NCI-H82 (cell line): ENCODE results near the gene PPM1H.
"Not testable (repeated sequence)": the region's sequence is repeated elsewhere in the genome, so short reads cannot be mapped to it uniquely, and the experiment has no call there.

Source experiments
- DNase-seq: peaks from one replicate; lab custom pipeline; 2025; lab: John Stamatoyannopoulos, UW

PPM1H gene

DNA sequence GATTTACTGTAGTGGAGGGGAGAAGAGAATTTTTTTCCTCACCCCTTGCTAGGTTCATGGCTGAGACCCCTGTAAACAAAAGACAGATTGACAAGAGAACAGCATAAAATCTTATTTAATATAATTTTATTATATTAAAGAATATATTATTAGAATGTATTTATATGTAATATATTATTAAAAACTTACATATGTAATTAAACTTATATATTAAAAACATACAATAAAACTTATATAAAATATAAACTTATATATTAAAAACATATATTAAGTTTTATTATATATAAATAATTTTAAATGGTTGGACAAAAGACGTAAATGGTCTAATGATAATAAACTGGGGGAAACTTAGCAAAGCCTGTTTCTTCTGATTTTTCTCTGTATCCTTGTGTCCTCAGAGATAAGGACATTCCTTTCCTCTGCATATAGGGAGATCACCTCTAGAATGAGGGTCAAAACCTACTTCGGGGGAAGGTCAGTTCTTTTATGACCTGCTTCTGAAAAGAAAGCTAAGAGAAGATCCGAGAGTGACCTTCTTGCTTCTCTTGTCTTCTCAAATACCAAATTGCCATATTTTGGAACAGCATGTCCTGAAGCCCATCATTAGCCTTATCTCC, 8.9 kb upstream of the PPM1H start:
- DNase-seq, result no peak

DNA sequence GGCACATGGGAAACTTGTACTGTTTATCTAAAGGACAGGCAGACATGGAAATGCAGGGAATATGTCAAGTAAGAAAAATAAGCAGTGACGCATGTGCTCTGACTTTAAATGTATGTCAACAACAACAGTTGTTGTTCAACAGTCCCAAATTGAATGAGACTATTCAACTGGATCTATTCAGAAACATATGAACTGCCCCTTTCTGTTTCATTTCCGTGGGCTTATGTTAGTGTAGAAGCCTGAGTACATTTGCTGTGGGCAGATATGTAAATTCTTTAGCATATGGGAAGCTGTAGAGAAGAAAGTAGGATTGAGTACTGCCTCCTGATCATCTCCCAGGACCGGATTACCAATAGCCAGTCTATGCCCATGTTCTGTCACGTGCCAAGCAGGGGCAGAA, 7.4 kb upstream of the PPM1H start:
- not testable (repeated sequence) for DNase-seq

DNA sequence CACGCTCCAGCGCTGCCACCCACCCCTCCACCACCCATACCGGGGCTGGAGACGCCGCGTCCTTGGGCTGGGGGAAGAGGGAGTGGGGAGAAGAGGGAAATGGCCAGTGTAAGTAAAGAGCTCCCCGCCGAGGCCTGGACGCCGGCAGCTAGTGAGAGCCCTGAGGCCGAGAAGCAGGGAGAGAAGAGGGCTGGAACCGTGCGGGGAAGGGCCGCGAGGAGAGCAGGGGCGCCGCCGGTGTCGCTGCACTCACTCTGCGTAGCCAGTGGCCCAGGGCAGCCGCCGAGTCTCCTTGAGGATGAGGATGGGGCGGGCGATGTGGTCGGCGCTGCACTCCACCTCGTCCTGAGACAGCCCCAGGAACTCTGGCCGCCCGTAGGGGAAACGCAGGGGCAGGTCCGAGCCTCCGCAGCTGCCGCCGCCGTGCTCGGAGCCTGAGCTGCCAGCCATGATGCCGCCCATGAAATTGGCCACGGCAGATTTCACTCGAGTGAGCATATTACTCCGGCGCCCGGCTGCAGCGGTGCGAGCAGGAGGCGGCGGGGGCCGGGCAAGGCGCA, 631 bp downstream of the PPM1H start:
- DNase-seq, result peak; percentile 49

DNA sequence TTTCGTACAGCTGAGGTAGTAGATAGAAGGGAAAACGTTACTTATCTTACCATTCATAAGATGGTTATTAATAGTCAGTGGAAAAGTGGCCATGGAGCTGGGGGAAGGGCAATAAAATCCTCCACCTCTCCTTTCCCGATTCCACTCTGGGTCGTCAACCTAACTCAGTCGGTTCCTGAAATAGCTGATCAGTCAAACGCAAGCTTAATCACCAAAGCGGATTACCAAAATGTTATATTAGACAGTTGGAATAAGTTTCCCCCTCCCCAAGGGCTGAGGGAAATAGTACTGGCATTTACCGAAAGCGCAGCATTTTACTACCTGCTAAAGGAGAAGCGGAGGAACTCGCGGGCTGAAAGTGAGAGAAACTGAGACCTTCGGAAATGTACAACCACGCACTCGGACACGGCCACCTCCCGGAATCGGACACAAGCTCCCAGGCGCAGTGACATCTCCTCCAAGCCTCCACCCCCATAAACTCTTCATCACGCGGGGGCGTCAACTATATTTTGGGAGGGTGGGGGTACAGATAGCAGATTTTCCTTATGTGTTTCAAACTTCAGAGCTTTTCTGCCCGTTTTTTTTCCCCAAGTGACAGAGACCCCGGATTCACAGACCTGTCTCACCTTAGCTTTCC, 1.2 kb downstream of the PPM1H start:
- DNase-seq, result peak; percentile 19

DNA sequence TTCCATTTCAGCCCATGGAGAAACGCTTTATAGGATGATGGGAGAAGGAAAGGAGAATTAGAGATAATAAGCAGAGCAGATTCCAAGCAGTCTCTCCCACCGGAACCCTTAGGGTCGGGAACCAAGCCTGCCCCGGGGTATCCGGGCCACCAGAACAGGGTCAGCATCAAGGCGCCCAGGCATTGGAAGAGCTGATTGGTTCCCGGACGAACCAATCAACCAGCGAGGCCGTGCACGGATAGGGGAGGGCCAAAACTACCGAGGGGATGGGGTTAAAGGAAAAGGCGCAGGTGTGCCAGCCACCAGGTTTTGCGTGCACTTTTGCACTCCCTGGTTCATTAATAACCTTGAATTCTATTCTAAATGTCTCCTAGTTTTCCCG, 1.7 kb downstream of the PPM1H start:
- DNase-seq, result no peak

DNA sequence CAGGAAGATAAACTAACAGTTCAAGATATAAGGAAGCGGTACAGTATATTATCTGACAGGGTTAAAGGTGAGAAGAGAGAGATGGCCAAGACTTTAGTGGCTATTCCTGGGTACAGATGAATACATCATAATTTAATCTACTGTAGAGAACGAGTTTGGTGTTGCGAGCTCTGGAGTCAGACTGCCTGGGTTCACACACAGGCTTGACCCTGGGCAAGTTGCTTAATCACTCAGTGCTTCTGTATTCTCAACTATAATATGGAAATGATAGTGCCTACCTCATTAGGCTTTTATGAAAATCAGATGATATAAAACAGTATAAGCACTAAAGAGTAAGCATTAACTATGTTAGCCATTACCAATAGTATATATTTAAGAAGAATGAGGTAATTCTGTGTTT, 3.5 kb downstream of the PPM1H start:
- DNase-seq, result no peak

DNA sequence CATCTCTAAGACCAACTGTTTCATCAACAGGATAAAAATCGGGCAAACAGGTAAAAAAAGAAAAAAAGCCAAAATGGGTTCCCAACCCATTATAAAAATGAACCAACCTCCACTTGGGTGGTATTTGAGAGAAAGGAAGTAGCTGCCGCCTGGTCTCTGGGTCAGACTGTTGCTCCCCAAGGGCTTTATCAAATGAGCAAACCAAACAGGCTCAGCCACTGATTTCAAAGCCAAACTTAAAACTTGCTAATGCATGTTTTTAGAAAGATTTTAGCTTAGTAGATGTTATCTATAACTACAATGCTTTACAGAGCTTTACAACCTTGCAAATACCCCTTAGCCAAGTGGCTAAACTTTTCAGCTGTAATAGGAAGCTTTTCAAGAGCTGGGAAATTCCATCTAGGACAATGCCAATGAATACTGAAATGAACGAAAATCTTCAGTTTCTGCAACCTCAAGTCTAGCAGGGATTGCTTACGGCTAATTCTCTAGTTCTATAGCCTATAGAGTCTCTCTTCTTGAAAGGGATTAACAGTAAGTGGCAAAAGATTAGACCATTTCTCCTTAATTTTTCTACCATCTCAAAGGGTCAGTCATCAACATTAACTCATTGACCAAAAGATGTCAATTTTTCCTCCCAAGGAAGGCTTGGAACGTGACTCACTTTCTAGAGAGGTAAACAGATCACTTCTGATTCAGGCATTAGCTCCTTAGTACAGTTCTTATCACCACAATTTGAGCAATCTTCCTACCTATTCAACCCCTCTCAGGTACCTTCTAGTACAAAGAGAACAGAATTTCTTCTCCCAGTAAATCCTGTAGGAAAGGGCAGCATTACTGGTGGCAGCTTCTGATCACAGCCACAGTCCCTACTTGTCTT, 4.2 kb downstream of the PPM1H start:
- no peak for DNase-seq

DNA sequence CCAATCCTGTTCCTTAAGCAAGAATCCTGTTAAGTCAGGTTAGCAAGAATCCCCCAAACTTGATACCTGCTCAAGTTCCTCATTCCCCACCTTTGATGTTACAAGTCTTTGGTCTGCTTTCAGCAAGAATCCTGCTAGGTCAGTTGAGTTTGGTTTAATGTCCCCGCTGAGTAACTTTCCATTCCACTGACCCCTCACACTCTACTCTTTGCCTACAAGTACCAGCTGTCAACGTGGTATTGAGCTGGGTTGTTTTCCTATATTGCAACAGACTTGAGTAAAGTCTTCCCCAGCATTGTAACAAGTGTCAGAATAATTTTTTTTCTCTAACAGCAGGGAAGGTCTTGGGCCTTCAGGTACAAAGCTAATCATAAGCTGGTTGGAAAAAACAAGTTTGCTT, 6.3 kb downstream of the PPM1H start:
- DNase-seq, result no peak

DNA sequence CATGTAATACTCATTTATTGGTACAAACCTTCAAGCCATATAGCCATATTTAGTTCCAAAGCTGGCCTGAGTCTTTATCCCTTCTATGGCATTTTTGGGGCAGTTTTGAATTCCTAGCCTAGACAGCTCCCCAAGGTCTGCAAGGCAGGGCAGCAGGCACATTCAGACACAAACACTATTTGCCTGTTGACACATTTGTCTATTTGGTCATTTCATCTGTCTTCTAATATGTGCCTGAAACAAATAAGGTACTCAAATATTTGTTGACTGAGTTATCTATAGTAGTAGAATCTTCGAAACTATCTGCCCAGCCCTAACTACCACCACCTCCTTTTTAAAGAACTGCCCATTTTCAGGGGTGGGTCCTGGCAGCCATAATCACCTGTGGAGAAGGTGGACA, 9.3 kb downstream of the PPM1H start:
- no peak for DNase-seq

DNA sequence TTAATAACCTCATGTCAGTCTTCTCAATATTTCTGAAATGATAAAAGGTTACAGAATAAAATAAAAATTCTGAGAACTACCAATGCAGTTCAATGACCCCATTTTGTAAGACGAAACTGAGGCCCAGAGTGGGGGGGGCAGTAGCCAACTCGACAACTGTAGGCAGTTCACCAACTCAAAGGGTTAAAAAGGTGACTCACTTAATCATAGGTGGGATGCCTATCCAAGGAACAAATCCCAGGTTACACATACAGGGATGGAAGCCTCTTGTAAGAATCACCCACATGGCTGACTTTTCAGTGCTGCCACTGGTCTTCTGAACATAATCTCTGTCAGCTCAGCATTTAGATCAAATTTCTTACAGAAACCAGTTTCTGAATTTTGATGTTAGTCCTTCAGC, 10.9 kb downstream of the PPM1H start:
- DNase-seq, result no peak

DNA sequence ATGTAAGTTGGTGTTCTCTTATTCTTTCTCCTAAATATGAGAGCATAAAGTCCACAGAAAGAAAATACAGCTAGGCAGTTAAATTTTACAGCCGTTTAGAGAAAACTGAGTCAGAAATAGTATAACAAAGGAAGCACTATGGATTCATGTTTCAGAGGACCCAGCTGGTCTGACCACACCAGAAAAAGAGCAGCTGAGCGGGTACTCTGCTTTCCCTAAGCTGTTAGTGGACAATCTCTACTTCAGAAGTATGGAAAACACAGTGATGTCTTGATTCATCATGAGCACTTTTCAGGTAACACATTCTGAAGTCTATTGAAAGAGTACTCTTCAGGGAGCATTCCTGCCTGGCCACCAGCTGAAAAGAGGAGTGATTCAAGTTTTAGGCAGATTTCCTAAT, 12.4 kb downstream of the PPM1H start:
- DNase-seq, result no peak

DNA sequence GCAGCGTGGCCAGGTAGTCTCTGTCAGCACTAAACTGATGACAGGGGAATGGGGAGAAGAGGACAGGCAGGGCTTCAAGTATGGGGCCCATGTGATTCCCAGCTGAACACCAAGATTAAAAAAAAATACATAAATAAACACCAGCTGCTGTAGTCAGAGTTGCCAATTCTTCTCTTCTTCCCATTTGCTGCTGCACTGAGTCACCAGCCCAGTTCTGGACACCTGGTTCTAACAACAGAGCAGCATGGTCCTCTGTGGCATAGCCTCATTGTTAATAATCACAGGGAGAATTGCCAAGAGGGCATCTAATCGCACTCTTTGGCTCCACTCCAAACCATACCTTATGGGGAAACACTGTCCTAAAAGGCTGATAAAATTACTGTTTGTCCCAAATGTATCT, 15.1 kb downstream of the PPM1H start:
- no peak for DNase-seq

DNA sequence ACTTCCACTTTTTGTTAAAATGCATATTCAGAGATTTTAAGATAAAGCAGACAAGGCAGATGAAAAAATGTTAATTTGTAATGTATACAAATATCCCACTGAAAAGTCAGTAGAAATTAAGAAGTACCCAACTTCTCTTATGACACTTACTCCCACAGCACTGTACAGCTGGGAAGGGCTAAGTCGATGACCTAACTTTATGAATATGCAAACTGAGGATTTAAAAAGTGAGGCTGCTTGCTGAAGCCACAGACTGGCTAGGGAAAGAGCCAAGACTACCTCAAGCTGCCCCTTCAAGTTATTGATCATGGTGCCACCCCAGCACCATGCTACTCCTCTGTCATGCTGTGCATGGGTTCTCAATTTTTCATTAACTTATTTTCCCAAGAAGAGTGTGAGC, 17.0 kb downstream of the PPM1H start:
- no peak for DNase-seq

DNA sequence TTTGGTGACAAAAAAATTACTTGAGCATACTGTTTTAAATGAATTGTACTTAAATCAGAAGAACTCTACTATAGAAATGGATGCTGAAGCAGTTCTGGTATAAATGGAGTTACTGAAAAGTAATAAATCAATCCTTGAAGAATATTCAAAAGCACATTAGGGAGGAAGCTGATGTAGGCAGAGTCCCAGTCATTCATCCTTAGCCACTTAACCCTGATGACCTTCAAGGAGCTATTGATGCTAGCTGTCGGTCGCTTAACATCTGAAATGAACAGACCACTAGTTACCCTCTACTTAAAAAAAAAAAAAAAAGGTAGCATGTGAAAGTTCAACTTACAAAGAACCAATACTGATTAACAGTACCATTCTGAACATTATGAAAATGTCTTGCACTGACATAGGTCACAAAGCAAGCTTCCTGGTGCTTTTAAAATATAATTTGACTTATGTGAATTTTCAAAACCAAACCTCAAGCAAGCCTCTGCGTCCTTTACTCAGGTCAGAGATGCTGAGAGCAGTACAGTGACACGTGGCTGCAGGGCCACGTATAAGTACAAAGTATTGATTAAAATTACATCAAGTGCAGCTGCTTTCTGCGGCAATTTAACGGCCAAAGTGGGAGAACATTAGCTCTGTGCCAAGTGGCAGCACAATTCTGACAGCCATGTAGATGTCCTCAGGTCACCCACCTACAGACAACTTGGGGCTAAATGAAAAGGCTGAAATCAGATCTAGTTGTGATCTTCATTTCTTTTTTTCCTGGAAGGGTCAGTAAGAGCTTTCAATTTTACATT, 18.1 kb downstream of the PPM1H start:
- DNase-seq, result no peak

DNA sequence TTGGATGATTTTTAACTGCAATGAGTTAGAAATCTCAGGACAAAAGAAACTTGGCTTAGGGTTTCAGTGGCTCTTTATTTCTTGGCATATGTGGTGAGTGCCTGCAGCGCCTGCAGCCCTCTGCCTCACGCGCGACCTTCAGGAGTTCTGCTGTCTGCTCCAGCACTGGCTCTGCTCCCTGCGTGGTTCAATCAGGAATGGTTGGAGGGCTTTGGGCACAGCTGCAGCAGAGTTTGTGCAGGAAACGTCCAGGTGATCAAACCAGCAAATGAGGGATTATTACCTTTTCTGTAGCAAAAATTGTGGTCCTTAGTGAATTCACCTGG, 19.8 kb downstream of the PPM1H start:
- no peak for DNase-seq

DNA sequence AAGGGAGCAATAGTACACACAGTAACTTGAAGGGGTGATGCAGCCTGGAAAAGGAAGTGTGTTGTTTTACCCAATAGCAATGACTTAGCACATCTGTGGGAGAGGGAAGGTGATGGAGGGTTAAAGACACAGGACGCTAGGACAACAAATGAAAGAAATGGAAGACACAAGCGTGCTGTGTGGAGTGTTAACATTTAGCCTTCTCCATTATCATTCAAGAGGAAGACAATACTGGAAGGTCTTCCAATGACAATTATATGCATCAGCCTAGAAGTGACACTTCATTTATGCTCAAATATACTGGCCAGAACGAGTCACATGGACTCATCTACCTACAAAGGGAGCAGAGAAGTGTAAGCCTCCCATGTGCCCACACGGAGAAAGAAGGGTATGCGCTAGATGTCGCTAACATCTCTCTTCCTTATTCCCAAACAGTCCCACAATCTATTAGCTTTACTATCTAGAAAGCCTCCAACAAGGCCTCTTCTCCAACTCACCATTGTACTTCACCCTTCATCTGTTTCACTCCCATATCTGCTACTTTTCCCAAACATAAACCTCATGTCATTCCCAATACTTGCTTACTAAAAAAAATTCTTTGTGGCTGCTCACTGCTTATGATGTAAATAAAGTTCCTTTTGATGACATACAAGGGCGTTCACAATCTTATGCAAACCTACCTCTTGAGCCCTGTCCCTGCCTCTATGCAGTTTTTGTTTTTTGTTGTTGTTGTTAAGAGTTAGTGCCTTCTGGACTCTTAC, 20.3 kb downstream of the PPM1H start:
- DNase-seq, result no peak

DNA sequence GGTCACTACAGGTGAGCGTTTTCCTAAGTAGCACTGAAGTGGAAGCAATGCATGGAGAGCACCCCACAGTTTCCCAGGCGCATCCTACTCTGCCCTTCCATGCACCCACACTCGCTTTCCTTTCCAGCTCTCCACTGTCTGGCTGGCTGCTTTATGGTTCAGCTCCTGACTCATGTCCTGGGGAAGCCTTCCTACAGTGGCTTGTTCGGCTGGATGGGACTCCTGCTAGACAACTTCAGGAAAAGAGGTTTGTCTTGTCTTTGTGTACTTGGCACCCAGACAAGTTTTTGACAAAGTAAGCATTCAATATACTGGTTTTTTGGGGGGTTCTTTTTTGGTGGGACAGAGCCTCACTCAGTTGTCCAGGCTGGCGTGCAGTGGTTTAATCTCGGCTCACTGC, 21.6 kb downstream of the PPM1H start:
- DNase-seq, result no peak

DNA sequence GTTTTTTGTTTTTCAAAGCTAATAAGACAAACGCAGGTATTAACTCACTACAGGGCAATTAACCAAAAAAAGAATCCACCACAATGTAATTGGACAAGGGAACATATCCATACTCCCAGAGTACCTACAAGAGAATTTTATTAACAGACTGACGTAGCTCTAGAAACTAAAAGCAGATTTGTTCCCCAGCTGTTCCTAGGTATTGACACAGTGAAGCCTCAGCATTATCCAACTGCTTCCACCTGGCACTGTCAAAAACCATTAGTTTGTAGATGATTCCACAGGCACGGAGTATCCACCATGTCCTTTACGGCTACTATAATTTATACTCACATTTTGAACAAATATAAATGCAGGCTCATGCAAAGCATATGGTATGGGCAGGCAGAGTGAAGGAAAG, 22.3 kb downstream of the PPM1H start:
- DNase-seq, result no peak

DNA sequence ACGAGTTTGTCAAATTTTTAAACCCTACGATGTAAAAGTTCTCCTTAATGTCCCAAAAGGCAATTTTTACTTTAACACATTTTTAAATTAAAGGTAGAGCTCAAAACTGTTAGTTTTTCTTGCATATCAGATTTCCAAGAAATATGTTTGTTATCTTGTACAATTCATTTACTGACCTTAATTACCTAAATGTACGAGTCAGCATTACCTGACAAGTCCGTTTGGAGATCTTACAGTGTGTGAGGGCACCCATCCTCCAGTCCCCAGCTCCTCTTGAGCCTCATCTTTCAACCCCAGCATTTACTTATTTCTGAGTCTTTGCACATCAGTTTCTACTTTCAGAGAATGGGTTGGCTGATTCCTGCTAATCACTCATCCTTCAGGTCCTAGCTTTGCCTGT, 23.7 kb downstream of the PPM1H start:
- no peak for DNase-seq

DNA sequence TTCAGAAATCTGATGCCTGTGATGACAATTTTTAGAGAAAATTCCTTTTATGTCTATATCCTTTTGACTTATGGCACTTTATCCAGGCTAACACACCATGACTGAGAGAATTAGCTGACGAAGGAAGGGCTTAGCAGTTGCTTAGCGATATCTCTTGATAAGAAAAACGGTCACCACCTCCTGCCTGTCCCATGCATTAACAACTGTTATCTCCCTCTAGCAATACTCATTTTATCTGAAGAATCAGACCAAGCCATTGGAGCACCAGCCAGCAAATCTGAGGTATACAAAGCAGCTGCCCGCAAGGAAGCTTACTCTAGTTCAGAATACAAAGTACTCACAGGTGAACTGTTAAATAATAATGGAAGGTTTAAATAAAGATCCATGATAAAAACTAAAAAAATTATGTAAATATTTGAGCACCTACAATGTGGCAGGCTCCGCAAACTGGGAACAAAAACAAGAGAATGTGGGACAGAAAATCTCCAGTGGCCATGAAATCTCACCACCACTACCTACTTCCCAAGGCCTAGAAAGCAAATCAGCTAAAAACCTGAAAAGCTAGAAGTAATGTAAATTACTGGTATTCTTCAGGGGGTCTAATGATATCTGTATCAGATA, 24.3 kb downstream of the PPM1H start:
- peak; percentile 19 for DNase-seq

DNA sequence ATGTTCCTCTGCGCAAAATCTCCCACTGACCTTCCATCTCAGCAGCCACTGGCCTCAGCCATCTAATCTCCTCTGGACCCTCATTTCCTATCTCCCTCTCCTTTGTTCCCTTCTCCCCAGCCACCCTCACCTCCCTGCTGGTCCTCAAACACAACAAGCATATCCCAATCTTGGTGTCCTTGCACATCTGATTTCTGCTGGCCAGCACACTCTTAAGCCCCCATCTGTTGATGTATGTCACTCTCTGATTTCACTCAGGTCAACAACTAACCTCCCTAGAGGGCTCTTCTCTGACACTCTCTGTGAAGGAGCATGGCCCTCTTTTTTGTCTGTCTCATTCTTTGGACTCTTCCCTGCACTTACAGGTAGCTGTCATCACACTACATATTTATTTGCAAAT, 25.6 kb downstream of the PPM1H start:
- no peak for DNase-seq
